GM18951 (cell line): ENCODE data around the gene CFHR1.

Experiments
- POLR2A ChIP-seq: IDR thresholded peaks from 4 replicates; pipeline ENCODE4 v1.6.1; 2011; ENCODE audit warnings: mild to moderate bottlenecking; ENCODE audit not compliant: insufficient read length, insufficient read depth; ENCODE audit errors: extremely low read depth
- in situ Hi-C: fragments of 300-500 bp; cut with MboI; formaldehyde crosslinking; loops from one replicate; pipeline ENCODE4 v1.12.0; 2022; ENCODE audit warnings: low sequenced_read_pairs, mixed read lengths, inconsistent platforms; ENCODE audit not compliant: unreplicated experiment

The CFHR1 gene

DNA sequence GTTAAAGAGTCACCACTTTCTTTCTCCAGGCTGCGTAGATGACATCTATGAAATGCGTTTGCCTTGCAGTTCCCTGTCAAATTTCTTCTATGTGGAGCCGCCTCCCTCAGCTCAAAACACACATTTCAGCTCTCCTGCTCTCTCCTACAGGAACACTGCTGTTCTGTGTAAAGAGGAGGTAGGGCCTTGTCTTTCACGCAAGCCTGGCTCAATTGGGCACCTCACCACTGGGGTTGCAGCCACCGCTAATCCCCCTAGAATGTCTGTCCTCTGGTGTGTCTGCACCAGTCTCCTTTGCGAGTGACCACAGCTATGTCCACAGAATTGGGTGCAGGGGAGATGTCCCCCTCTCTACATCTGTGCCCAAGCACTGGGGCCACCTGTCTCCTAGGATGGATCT, 36.5 kb downstream of the CFHR1 start:
- in situ Hi-C loops = no loop called here

DNA sequence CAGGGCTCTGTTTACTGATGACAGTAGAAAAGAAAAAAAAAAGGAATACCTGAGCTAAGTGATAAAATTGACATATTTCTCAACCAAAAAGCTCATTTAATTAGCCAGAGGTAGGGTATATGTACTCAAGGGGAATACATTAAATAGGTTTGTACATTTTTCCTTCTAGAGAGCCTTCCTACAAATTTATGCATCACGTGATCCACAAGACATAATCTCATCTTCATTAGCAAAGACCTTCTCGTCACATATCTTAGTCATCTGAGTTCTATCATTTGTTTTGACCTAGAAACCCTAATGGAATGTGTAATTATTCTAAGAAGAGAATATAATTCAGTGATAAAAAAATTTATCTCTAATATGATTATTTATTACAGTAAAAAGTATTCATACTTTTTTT, 37.7 kb downstream of the CFHR1 start:
- no peak for TF ChIP-seq POLR2A
- in situ Hi-C loops = no loop called here

More for the DNA sequence above, 36.5 kb downstream of the CFHR1 start:
- TF ChIP-seq POLR2A = no peak

- in situ Hi-C loops = no loop called here
- TF ChIP-seq POLR2A = no peak
These were observed 39.3 kb downstream of the CFHR1 start for GRCh38 chr1:196858811-196859210.

- TF ChIP-seq POLR2A = no peak
These were observed 40.9 kb downstream of the CFHR1 start for GRCh38 chr1:196860323-196860884.

DNA sequence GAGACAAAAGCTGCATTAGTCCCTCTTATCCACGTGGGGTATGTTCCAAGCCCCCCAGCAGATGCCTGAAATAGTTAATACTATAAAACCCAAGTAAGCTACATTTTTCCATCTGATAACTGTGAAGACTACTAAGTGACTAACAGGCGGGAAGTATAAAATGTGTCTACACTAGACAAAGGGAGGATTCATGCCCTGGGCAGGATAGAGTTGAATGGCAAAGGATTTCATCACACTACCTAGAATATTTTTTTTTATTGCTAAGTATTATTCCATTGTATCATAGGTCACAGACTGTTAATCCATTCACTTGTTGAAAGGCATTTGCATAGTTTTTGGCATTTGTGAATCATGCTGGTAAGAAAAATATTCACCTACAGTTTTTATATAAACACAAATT, 41.9 kb downstream of the CFHR1 start:
- in situ Hi-C loops = no loop called here
- no peak for TF ChIP-seq POLR2A

More at GRCh38 chr1:196860323-196860884, 40.9 kb downstream of the CFHR1 start:
- in situ Hi-C loops = no loop called here

- no peak for TF ChIP-seq POLR2A
- in situ Hi-C loops = no loop called here
These were observed 47.4 kb downstream of the CFHR1 start for GRCh38 chr1:196866974-196867373.

GRCh38 chr1:196873385-196873784, 53.9 kb downstream of the CFHR1 start:
- TF ChIP-seq POLR2A = no peak
- in situ Hi-C loops = no loop called here

DNA sequence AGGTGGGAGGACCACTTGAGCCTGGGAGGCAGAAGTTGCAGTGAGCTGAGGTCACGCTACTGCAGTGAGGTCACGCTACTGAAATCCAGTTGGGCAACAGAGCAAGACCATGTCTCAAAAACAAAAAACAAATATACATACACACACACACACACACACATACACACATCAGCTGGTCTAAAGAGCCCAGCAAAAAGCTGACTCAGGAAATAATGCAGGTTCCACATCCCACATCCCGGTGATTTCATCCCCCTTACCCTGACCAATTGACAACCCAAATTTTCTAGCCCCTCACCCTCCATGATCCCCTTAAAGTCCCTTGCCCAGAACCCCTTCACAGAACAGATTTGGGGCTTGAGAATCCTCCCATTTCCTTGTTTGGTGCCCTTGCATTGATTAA, 56.4 kb downstream of the CFHR1 start:
- TF ChIP-seq POLR2A = no peak
- in situ Hi-C loops = no loop called here

DNA sequence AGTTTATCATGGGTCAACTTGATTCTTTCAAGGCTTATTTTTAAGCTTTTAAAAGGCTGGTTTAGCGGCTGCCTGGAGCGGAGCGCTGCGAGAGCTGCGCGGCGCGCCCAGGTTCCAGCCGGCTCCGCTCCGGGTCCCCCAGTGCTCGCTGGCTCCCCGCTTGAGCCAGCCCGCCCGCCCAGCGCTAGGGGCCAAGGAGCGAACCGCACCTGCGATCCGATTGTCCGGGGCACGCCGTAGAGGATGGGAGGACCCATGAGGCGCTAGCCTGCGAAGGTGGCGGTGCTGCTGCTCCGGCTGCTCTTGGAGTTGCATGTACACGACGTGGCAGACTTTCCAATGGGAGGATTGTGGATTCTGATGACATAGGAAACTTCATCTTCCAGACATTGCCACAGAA, 58.4 kb downstream of the CFHR1 start:
- in situ Hi-C loops = no loop called here
- TF ChIP-seq POLR2A = no peak
